K562 (cell line): ENCODE data around the gene ACBD6. TPM values are rescaled to one million over a fixed set of nuclear protein-coding genes. Genes with fewer than 3 reads are reported as not detected.

Experiments used
- ARNT ChIP-seq, 2 experiments: fragments of 450-650 bp; IDR thresholded peaks; 2 replicates each; pipeline ENCODE4 v1.6.1; 2016; ENCODE audit warnings: mild to moderate bottlenecking in 1 of 2
- BRF1 ChIP-seq: IDR thresholded peaks from 3 replicates; pipeline ENCODE4 v1.6.1; 2011; ENCODE audit warnings: borderline replicate concordance, mild to moderate bottlenecking; ENCODE audit not compliant: insufficient read length; ENCODE audit errors: extremely low read depth
- DPF2 ChIP-seq: fragments of 450-650 bp; IDR thresholded peaks from 2 replicates; pipeline ENCODE4 v1.6.1; 2016
- EP300 ChIP-seq: IDR thresholded peaks from 2 replicates; pipeline ENCODE4 v1.6.1; 2012; ENCODE audit warnings: low read length, improper control_type of control experiment
- FIP1L1 ChIP-seq: fragments of 200-400 bp; formaldehyde crosslinking; IDR thresholded peaks from 2 replicates; pipeline ENCODE4 v1.6.1; 2018; ENCODE audit warnings: mild to moderate bottlenecking, low read depth, low read length; ENCODE audit not compliant: poor library complexity, severe bottlenecking
- FUS ChIP-seq: fragments of 200-400 bp; formaldehyde crosslinking; optimal IDR thresholded peaks from 2 replicates; pipeline ENCODE3; 2017; ENCODE audit warnings: low read depth, low read length
- HMGN3 ChIP-seq: IDR thresholded peaks from 2 replicates; pipeline ENCODE4 v1.6.1; 2011; ENCODE audit warnings: borderline replicate concordance, low read depth, mild to moderate bottlenecking, mixed read lengths, low read length; ENCODE audit not compliant: insufficient read length; ENCODE audit errors: extremely low read depth
- IRF1 ChIP-seq: sonication (generic); formaldehyde crosslinking; IDR thresholded peaks from 2 replicates; pipeline ENCODE4 v1.8.0; 2022; ENCODE audit warnings: missing genetic modification reagents, mild to moderate bottlenecking, borderline replicate concordance
- KDM2B ChIP-seq: fragments of 250-450 bp; sonication (Bioruptor Pico); IDR thresholded peaks from 2 replicates; pipeline ENCODE4 v1.8.0; 2021; ENCODE audit warnings: mild to moderate bottlenecking, moderate library complexity
- NEUROD1 ChIP-seq: fragments of 150-350 bp; IDR thresholded peaks from 2 replicates; pipeline ENCODE4 v1.6.1; 2014; ENCODE audit warnings: borderline replicate concordance, low read length, low read depth; ENCODE audit not compliant: partially characterized antibody
- NFRKB ChIP-seq: fragments of 450-650 bp; IDR thresholded peaks from 2 replicates; pipeline ENCODE4 v1.6.1; 2016; ENCODE audit warnings: low read depth
- NONO ChIP-seq, 2 experiments: fragments of 200-400 bp in 1 of 2; fragments of 450-650 bp in 1 of 2; formaldehyde crosslinking in 1 of 2; IDR thresholded peaks; 2 replicates each; pipeline ENCODE4 v1.6.1; 2017; ENCODE audit warnings: low read depth in 2 of 2, mild to moderate bottlenecking in 2 of 2, moderate library complexity in 2 of 2, low read length in 1 of 2
- PHB ChIP-seq: fragments of 250-450 bp; sonication (Bioruptor Pico); IDR thresholded peaks from 2 replicates; pipeline ENCODE4 v1.5.0; 2021
- U2AF2 ChIP-seq: fragments of 200-400 bp; formaldehyde crosslinking; optimal IDR thresholded peaks from 2 replicates; pipeline ENCODE3; 2017; ENCODE audit warnings: low read depth, mild to moderate bottlenecking, low read length
- YY1 ChIP-seq, 3 experiments: IDR thresholded peaks; 2 replicates each; pipeline ENCODE4 v1.6.1; 2011; ENCODE audit warnings: low read length in 2 of 3, mild to moderate bottlenecking in 2 of 3, moderate library complexity in 2 of 3, borderline replicate concordance in 1 of 3, control low read depth in 1 of 3, low read depth in 1 of 3; ENCODE audit not compliant: insufficient read depth in 3 of 3, insufficient replicate concordance in 2 of 3, control insufficient read depth in 1 of 3, insufficient read length in 1 of 3; ENCODE audit errors: extremely low read depth in 1 of 3
- ZEB2 ChIP-seq: fragments of 450-650 bp; IDR thresholded peaks from 2 replicates; pipeline ENCODE4 v1.6.1; 2016
- ZFPM2 ChIP-seq: fragments of 250-450 bp; sonication (Bioruptor Pico); IDR thresholded peaks from 2 replicates; pipeline ENCODE4 v1.5.1; 2022; ENCODE audit warnings: mild to moderate bottlenecking
- ZNF146 ChIP-seq: IDR thresholded peaks from one replicate; pipeline ENCODE4 v1.6.1; 2018; ENCODE audit warnings: missing compliant biosample characterization; ENCODE audit not compliant: unreplicated experiment
- ZNF324 ChIP-seq: fragments of 250-450 bp; sonication (Bioruptor Pico); IDR thresholded peaks from 2 replicates; pipeline ENCODE4 v1.4.0; 2020; ENCODE audit warnings: mild to moderate bottlenecking
- ZNF449 ChIP-seq: fragments of 250-450 bp; sonication (Bioruptor Pico); IDR thresholded peaks from 2 replicates; pipeline ENCODE4 v1.8.0; 2022; ENCODE audit warnings: moderate library complexity, mild to moderate bottlenecking, inconsistent platforms
- ZNF511 ChIP-seq: sonication (generic); formaldehyde crosslinking; IDR thresholded peaks from 2 replicates; pipeline ENCODE4 v1.8.0; 2022; ENCODE audit warnings: mild to moderate bottlenecking, missing genetic modification reagents
- ZNF518B ChIP-seq: fragments of 250-450 bp; sonication (Bioruptor Pico); IDR thresholded peaks from 2 replicates; pipeline ENCODE4 v1.5.0; 2021; ENCODE audit warnings: mild to moderate bottlenecking, moderate library complexity
- polyA plus RNA-seq, 8 experiments: library from polyadenylated mRNA; depleted of rRNA in 4 of 8; stranded (reverse) in 5 of 8; unstranded in 3 of 8; fragments of >200 nt; fragmentation: Nextera tagmentation in 2 of 8; fragmentation: Illumina TruSeq in 1 of 8; extraction: Ambion mirVana in 2 of 8; extraction: Trizol in 1 of 8; gene quantifications; 2 replicates each; pipeline versions ENCODE4 v1.2.1 to v1.2.3, GENCODE V29; 2011 to 2014; ENCODE audit warnings: inconsistent platforms in 1 of 8, missing spikeins in 1 of 8
- total RNA-seq, 7 experiments: library from RNA; depleted of rRNA in 6 of 7; stranded (reverse); fragments of >200 nt in 6 of 7; fragmentation: Illumina TruSeq in 2 of 7; extraction: Trizol in 2 of 7; gene quantifications; 2 replicates each; pipeline versions ENCODE4 v1.2.1 to v1.2.3, GENCODE V29; 2011 to 2021; ENCODE audit warnings: low replicate concordance in 1 of 7

Gene ACBD6
- total and polyA plus RNA-seq, 9 of the 15 experiments (the other 6 are each of a cell fraction or from before 2014, with no cell fraction given) = 16.9 to 107 (median 77.7) TPM

GRCh38 chr1:180501865-180502360 is 464 bp downstream of the ACBD6 start (continued):
- TF ChIP-seq ZNF518B (CRISPR knock-in tag) (no peak), PHB (no peak), U2AF2 (no peak), ZFPM2 (CRISPR knock-in tag) (no peak), HMGN3 (no peak), NFRKB (0 out of 2 replicates have a peak, but pooled peaks have one; percentile 12), NONO (IDR thresholded peaks at IDR 0.05; ENCODE audit: low read depth in 2 of 2, low read length in 1 of 2) (no peak), FIP1L1 (no peak), FUS (no peak), ARNT (IDR thresholded peaks at IDR 0.05) (0 out of 4 replicates have a peak, but pooled peaks of 1 of the 2 experiments have one; percentile 37), ZEB2 (peak; percentile 93), ZNF511 (no peak), ZNF324 (no peak), KDM2B (CRISPR knock-in tag) (no peak), EP300 (no peak), YY1 (IDR thresholded peaks at IDR 0.05; ENCODE audit: borderline replicate concordance in 1 of 3, control insufficient read depth in 1 of 3, extremely low read depth in 1 of 3, insufficient read depth in 3 of 3, insufficient read length in 1 of 3, insufficient replicate concordance in 2 of 3, low read depth in 1 of 3, low read length in 2 of 3) (peak in 2 of 3 experiments; percentile 46 to 49), BRF1 (no peak), NEUROD1 (peak; percentile 2), IRF1 (CRISPR knock-in tag) (no peak), ZNF146 (CRISPR knock-in tag) (no peak), ZNF449 (no peak), DPF2 (0 out of 2 replicates have a peak, but pooled peaks have one; percentile 9)
